ELF-1 (cell line): ENCODE data around the gene AKT3.
"Not testable (repeated sequence)": the region's sequence is repeated elsewhere in the genome, so short reads cannot be mapped to it uniquely, and the experiment has no call there.

Experiments
- DNase-seq: peaks from one replicate; pipeline ENCODE4 v3.0.0-alpha.2; 2016; ENCODE audit warnings: low read depth, low spot score

Gene AKT3

GRCh38 chr1:243842161-243842560 is 7.9 kb downstream of the AKT3 start:
- DNase-seq = no peak

- DNase-seq = no peak
These were observed 8.5 kb downstream of the AKT3 start for GRCh38 chr1:243841507-243841906.

- DNase-seq = no peak
These were observed 12.0 kb downstream of the AKT3 start for GRCh38 chr1:243837907-243838535.

GRCh38 chr1:243834130-243834529 is 15.9 kb downstream of the AKT3 start:
- no peak for DNase-seq

GRCh38 chr1:243831463-243831862 is 18.6 kb downstream of the AKT3 start:
- DNase-seq = no peak

- DNase-seq = no peak
These were observed 22.8 kb downstream of the AKT3 start for GRCh38 chr1:243827206-243827605.

GRCh38 chr1:243824907-243825306 is 25.1 kb downstream of the AKT3 start:
- DNase-seq = not testable (repeated sequence)

- no peak for DNase-seq
These were observed 28.8 kb downstream of the AKT3 start for GRCh38 chr1:243821177-243821680.

GRCh38 chr1:243819438-243819839 is 30.6 kb downstream of the AKT3 start:
- DNase-seq = peak; percentile 77

GRCh38 chr1:243818978-243819377 is 31.1 kb downstream of the AKT3 start:
- DNase-seq = no peak

GRCh38 chr1:243814718-243815117 is 35.3 kb downstream of the AKT3 start:
- DNase-seq = no peak

- not testable (repeated sequence) for DNase-seq
These were observed 42.7 kb downstream of the AKT3 start for GRCh38 chr1:243807346-243807745.

GRCh38 chr1:243806310-243806709 is 43.7 kb downstream of the AKT3 start:
- DNase-seq = no peak

GRCh38 chr1:243802736-243803135 is 47.3 kb downstream of the AKT3 start:
- DNase-seq = no peak

GRCh38 chr1:243801378-243801777 is 48.7 kb downstream of the AKT3 start:
- no peak for DNase-seq

GRCh38 chr1:243799908-243800307 is 50.1 kb downstream of the AKT3 start:
- no peak for DNase-seq

GRCh38 chr1:243798726-243799125 is 51.3 kb downstream of the AKT3 start:
- DNase-seq = no peak

- no peak for DNase-seq
These were observed 54.0 kb downstream of the AKT3 start for GRCh38 chr1:243796016-243796415.

GRCh38 chr1:243793298-243793697 is 56.7 kb downstream of the AKT3 start:
- no peak for DNase-seq

- DNase-seq = no peak
These were observed 57.2 kb downstream of the AKT3 start for GRCh38 chr1:243792891-243793290.

- DNase-seq = no peak
These were observed 57.6 kb downstream of the AKT3 start for GRCh38 chr1:243792401-243792800.

GRCh38 chr1:243791586-243792267 is 58.3 kb downstream of the AKT3 start:
- DNase-seq = no peak

GRCh38 chr1:243790404-243790803 is 59.6 kb downstream of the AKT3 start:
- no peak for DNase-seq
